A673 (cell line): ENCODE data around the gene SPATA13. TPM values are rescaled to one million over a fixed set of nuclear protein-coding genes. Genes with fewer than 3 reads are reported as not detected.

Experiments
- BruUV-seq: library from RNA; stranded (reverse); fragments of 400-500 nt; replicated peaks from 2 replicates; lab custom pipeline; 2021; lab: Mats Ljungman, UMichigan
- CTCF ChIA-PET: fragments of 300-600 bp; sonication (Branson Sonifier 250); formaldehyde crosslinking; loops from one replicate; lab custom pipeline; 2022; ENCODE audit warnings: antibody characterized with exemption; lab: Charles Lee
- POLR2A ChIA-PET: fragments of 300-600 bp; sonication (Branson Sonifier 250); formaldehyde crosslinking; loops from one replicate; lab custom pipeline; 2022; ENCODE audit warnings: antibody characterized with exemption; ENCODE audit not compliant: low non-redundant PET; lab: Charles Lee
- DNase-seq: peaks from one replicate; pipeline ENCODE4 v3.0.0-alpha.2; 2015; ENCODE audit warnings: low spot score
- H3K27ac ChIP-seq: fragments of 200-600 bp; sonication (generic); 2 replicates; pipeline ENCODE4 v1.5.1; 2016; ENCODE audit warnings: mixed run types, low read depth, mild to moderate bottlenecking, mixed read lengths, antibody characterized with exemption, low read length; ENCODE audit not compliant: poor library complexity, severe bottlenecking
- H3K27me3 ChIP-seq: fragments of 200-600 bp; sonication (generic); replicated peaks from 2 replicates; pipeline ENCODE4 v1.6.1; 2017; ENCODE audit warnings: mixed run types, low read depth, mild to moderate bottlenecking, mixed read lengths, antibody characterized with exemption, low read length; ENCODE audit not compliant: insufficient read depth, poor library complexity
- H3K36me3 ChIP-seq: fragments of 200-600 bp; sonication (generic); 2 replicates; pipeline ENCODE4 v1.6.1; 2016; ENCODE audit warnings: mixed run types, mild to moderate bottlenecking, mixed read lengths, antibody characterized with exemption, low read length; ENCODE audit not compliant: insufficient read depth, poor library complexity, severe bottlenecking
- H3K4me1 ChIP-seq: fragments of 200-600 bp; sonication (generic); 2 replicates; pipeline ENCODE4 v1.6.1; 2017; ENCODE audit warnings: mixed run types, mild to moderate bottlenecking, mixed read lengths, antibody characterized with exemption, low read length; ENCODE audit not compliant: insufficient read depth, poor library complexity, severe bottlenecking
- H3K4me3 ChIP-seq: fragments of 200-600 bp; sonication (generic); 2 replicates; pipeline ENCODE4 v1.5.1; 2016; ENCODE audit warnings: low read depth, mixed run types, mild to moderate bottlenecking, mixed read lengths, low read length; ENCODE audit not compliant: poor library complexity, severe bottlenecking
- H3K9me3 ChIP-seq: fragments of 200-600 bp; sonication (generic); 2 replicates; pipeline ENCODE4 v1.6.1; 2016; ENCODE audit warnings: mixed run types, low read depth, mild to moderate bottlenecking, mixed read lengths, antibody characterized with exemption, low read length; ENCODE audit not compliant: poor library complexity, severe bottlenecking
- EZH2 ChIP-seq: fragments of 200-600 bp; sonication (generic); IDR thresholded peaks from 2 replicates; pipeline ENCODE4 v1.6.1; 2017; ENCODE audit warnings: borderline replicate concordance, low read depth, mild to moderate bottlenecking, mixed read lengths, antibody characterized with exemption, low read length; ENCODE audit not compliant: poor library complexity, severe bottlenecking
- intact Hi-C: fragments of 100-400 bp; cut with micrococcal nuclease; formaldehyde crosslinking; loops from one replicate; pipeline ENCODE4 v1.10.0; 2022; ENCODE audit not compliant: unreplicated experiment
- total RNA-seq: library from RNA; stranded (reverse); gene quantifications from 2 replicates; pipeline ENCODE4 v1.2.3, GENCODE V29; 2021
- TF ChIP-seq, protein P1 (sequence below): fragments of 300-800, 200-600 bp; sonication (generic); conservative IDR thresholded peaks from 2 replicates; pipeline ENCODE4 v1.5.1; 2017; ENCODE audit warnings: low read depth, mild to moderate bottlenecking, antibody characterized with exemption, low read length, moderate library complexity, mixed read lengths

SPATA13 gene
- total RNA-seq, 1 experiment from 2014 or later = 58.2 TPM

DNA sequence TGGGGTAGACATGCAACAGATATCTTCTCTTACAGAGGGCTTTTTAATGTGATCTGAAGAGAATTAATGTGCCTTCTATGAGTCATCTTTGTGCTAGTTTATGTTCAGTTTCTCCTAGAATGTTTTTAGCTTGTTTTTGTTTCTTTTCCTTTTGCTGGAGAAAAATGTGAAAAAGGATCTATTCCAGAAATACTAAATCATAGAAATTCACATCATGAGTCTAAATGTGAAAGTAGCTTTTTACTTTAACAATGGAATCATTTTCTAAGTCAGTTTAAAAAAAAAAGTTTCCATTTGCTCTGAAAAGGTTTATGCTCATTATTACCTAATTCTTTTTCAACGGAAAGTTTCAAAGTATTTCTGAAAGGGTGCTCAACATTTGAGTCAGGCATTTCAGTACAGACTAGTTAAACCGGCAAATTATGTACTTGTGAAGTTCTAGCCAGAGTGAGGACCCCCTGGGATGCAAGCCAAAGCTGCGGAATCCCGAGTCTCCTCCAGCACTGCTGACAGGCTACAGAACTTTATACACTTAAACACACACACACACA lies 72.9 kb downstream of the SPATA13 start:
- BruUV-seq = no TSS peak
- Histone ChIP-seq H3K27ac (peak overlapping the region; percentile 53), H3K9me3 (no peaks in the 10 kb centered on the region), H3K27me3 (no peaks in the 10 kb centered on the region), H3K4me3 (peak overlapping the region; percentile 14), H3K36me3 (no peaks in the 10 kb centered on the region), H3K4me1 (peaks cover 26% of the 10 kb centered on the region)
- DNase-seq = peak; percentile 90
- intact Hi-C loops = loop anchor here (2.0 kb wide), 1 partner anchor 37 kb away; no protein-coding TSS in a partner anchor
- ChIA-PET CTCF (no interaction called here), POLR2A (interaction anchor here (0.6 kb wide), 1 partner anchor 14 kb away, joined by 5 read pairs; no protein-coding TSS in a partner anchor)
- TF ChIP-seq, protein P1, sequence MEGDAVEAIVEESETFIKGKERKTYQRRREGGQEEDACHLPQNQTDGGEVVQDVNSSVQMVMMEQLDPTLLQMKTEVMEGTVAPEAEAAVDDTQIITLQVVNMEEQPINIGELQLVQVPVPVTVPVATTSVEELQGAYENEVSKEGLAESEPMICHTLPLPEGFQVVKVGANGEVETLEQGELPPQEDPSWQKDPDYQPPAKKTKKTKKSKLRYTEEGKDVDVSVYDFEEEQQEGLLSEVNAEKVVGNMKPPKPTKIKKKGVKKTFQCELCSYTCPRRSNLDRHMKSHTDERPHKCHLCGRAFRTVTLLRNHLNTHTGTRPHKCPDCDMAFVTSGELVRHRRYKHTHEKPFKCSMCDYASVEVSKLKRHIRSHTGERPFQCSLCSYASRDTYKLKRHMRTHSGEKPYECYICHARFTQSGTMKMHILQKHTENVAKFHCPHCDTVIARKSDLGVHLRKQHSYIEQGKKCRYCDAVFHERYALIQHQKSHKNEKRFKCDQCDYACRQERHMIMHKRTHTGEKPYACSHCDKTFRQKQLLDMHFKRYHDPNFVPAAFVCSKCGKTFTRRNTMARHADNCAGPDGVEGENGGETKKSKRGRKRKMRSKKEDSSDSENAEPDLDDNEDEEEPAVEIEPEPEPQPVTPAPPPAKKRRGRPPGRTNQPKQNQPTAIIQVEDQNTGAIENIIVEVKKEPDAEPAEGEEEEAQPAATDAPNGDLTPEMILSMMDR = no peak
- TF ChIP-seq EZH2 = no peak

DNA sequence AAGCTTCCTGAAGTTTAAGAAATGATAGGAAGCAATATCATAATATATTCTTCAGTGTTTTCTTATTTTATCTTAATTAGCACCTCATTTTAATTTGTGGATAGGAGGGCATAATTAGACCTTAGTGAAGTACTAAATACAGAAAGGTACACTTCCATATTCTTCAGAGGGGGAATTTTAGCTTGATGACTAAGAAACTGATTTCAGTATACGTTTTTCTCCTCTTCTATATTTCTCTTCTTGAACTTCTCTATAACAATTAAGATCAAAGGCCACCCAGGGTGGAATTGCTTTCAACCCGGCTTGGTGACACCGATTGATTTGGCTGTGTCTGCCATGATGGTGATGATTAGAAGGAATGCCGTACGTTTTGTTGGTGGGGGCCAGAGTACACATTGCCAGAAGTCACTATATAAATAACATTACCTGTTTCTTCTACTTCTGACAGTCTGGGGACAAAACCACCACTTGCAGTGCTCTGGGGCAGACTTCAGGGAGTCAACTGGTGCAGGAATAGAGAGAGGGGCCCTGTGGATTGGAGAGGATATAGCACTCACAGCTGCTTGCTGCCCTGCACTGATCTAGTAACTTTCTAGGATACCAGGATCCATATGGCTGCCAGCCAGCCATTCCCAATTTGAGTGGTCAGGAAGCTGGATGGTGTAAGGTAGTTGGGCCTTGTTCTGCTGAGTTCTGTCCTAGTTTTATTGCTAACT lies 73.8 kb downstream of the SPATA13 start:
- no peaks in the 10 kb centered on the region for H3K36me3 ChIP-seq
- H3K27ac ChIP-seq = no peak overlapping the region
- TF ChIP-seq, protein P1 = no peak
- TF ChIP-seq EZH2 = no peak
- intact Hi-C loops = no loop called here
- no peak for DNase-seq
- CTCF ChIA-PET = no interaction called here
- POLR2A ChIA-PET = interaction anchor here (0.6 kb wide), 1 partner anchor 15 kb away, joined by 5 read pairs; no protein-coding TSS in a partner anchor
- no peaks in the 10 kb centered on the region for H3K27me3 ChIP-seq
- no TSS peak for BruUV-seq
- H3K4me3 ChIP-seq = no peak overlapping the region
- H3K9me3 ChIP-seq = no peaks in the 10 kb centered on the region
- peaks cover 21% of the 10 kb centered on the region for H3K4me1 ChIP-seq

DNA sequence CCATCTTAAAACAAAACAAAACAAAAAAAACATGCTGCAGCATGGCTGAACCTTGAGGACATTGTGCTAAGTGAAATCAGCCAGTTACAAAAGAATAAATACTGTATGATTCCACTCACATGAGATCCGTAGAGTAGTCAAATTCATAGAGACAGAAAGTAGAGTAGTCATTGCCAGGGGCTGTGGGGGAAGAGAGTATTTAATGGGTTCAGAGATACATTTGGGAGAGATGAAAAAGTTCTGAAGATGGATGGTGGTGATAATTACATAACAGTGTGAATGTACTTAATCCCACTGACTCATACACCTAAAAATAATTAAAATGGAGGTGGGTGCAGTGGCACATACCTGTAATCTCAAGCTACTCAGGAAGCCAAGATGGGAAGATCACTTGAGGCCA lies 76.8 kb downstream of the SPATA13 start:
- peaks cover 17% of the 10 kb centered on the region for H3K4me1 ChIP-seq
- BruUV-seq = no TSS peak
- TF ChIP-seq, protein P1 = no peak
- TF ChIP-seq EZH2 = no peak
- no peaks in the 10 kb centered on the region for H3K27me3 ChIP-seq
- H3K9me3 ChIP-seq = no peaks in the 10 kb centered on the region
- H3K4me3 ChIP-seq = no peak overlapping the region
- intact Hi-C loops = no loop called here
- no peak overlapping the region for H3K27ac ChIP-seq
- ChIA-PET POLR2A (no interaction called here), CTCF (no interaction called here)
- DNase-seq = no peak
- no peaks in the 10 kb centered on the region for H3K36me3 ChIP-seq
